ENCODE measurements around the gene RPL39L.
A peak's percentile ranks its signal among the peaks of the same experiment; 100 is the strongest.
"Not testable (repeated sequence)": the region's sequence is repeated elsewhere in the genome, so short reads cannot be mapped to it uniquely, and the experiment has no call there.

RPL39L gene

DNA sequence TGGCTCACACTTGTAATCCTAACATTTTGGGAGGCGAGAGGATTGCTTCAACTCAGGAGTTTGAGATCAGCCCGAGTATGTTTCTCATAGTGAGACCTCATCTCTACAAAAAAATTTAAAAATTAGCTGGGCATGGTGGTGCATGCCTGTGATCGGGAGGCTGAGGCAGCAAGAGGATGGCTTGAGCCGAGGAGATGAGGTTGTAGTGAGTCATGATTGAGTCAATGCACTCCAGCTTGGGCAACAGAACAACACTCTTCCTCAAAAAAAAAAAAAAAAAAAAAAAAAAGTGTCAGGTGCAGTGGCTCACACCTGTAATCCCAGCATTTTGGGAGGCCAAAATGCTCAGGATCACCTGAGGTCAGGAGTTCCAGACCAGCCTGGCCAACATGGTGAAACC is 2.4 kb downstream of the RPL39L start:
- no peak for DNase-seq (ENCODE audit: low read depth in 2 of 2)

DNA sequence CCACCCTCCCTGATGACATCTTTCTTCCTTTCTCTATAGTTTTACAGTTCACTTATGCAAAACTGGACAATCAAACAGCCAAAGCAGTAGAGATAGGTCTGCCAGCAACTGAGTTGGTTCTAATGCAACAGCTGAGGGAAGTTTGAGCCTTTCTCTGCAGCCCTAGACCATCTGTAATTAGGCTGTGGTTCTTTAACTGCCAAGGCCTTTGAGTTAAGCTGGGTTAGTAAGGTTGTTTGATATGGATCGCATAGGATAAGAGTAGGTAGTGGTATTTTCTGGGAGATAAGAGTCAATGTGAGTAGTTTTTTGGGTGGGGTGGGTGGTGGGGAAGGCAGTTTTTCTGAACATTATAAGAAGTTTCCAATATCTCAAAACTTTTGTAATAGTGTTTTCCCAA is 3.0 kb downstream of the RPL39L start:
- DNase-seq (ENCODE audit: low read depth in 2 of 2), result no peak

DNA sequence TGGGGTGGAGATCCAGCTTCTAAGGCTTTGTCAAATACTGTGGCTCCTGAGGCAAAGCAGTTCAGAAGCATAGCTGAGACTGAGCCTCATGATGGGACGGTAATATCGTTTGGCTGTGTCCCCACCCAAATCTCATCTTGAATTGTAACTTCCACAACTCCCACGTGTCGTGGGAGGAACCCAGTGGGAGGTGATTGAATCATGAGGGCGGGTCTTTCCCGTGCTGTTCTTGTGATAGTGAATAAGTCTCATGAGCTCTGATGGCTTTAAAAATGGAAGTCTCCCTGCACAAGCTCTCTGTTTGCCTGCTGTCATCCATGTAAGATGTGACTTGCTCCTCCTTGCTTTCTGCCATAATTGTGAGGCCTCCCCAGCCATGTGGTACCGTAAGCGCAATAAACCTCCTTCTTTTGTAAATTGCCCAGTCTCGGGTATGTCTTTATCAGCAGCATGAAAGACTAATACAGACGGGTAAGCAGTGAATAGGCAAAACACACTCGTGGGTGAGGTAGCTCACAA is 4.1 kb downstream of the RPL39L start:
- DNase-seq (ENCODE audit: low read depth in 2 of 2), result not testable (repeated sequence)

DNA sequence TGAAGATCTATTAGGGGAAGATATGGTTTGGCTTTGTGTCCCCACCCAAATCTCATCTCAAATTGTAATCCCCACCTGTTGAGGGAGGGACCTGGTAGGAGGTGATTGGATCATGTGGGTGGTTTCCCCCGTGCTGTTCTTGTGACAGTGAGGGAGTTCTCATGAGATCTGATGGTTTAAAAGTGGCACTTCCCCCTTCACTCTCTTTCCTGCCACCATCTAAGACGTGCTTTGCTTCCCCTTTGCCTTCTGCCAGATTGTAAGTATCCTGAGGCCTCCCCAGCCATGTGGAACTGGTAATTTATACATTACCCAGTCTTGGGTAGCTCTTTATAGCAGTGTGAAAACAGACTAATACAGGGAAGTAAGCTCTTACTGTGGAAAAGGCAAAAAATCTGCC is 6.1 kb downstream of the RPL39L start:
- DNase-seq (ENCODE audit: low read depth in 2 of 2), result not testable (repeated sequence)

DNA sequence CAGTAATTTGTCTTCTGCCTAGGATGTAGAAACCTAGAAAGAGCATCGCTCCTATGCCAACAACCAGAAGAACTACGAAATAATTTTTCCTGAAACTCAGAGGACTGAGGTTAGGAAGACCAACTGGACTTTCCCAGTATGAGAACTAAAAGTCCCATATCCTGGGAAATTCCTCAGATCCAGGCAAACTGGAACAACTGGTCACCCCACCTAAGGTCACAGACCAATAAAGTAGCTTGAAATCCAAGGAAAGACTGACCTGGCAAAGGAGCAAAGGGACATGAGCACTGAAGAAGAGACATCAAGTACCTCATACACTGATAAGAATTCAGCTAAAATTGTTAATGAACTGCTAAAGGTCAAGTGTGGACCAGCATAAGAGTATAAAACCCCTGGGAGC is 6.6 kb downstream of the RPL39L start:
- DNase-seq (ENCODE audit: low read depth in 2 of 2), result no peak

DNA sequence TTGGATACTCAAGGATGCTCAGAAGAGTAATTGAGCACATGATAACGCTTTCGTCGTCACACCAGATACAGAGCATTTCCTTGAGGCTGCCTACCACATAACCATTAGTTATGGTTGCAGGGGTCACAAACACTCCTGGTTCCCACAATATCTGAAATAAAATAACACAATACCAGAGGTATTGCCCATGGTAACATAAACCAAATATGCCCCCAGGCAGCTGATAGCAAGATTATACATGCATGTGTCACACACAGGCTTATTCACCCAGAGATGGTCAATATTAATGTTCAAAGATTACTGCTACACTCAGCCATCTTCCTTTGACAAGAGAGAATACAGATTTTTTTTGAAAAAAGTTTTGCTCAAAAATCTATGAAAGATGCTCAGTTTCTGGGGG is 7.3 kb downstream of the RPL39L start:
- DNase-seq (ENCODE audit: low read depth in 2 of 2), result no peak

DNA sequence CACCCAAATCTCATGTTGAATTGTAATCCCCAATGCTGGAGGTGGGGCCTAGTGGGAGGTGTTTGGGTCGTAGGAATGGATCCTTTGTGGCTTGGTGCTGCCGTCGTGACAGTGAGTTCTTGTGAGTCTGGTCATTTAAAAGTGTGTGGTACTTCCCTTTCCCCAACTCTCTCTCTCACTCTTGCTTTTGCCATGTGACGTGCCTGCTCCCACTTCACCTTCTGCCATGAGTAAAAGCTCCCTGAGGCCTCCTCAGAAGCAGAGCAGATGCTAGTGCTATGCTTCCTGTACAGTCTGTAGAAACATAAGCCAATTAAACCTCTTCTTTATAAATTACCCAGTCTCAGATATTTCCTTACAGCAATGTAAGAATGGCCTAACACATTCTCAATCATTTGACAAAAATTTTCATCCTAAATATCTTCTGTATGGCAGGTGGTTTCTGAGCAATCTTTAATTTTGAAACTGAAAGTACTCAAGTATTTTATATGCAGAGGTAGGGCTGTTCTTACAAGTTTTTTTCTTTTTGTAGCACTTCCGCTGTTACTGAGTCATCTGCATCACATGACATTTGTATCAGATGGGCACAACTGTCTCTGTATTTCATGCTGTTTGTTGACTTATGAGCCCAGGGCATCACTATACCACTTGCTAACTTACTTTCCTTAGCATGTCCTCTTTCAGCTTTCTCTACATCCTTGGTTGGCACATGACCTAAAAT is 8.8 kb downstream of the RPL39L start:
- peak in 1 of 2 donors; percentile 17 for DNase-seq (ENCODE audit: low read depth in 2 of 2)

DNA sequence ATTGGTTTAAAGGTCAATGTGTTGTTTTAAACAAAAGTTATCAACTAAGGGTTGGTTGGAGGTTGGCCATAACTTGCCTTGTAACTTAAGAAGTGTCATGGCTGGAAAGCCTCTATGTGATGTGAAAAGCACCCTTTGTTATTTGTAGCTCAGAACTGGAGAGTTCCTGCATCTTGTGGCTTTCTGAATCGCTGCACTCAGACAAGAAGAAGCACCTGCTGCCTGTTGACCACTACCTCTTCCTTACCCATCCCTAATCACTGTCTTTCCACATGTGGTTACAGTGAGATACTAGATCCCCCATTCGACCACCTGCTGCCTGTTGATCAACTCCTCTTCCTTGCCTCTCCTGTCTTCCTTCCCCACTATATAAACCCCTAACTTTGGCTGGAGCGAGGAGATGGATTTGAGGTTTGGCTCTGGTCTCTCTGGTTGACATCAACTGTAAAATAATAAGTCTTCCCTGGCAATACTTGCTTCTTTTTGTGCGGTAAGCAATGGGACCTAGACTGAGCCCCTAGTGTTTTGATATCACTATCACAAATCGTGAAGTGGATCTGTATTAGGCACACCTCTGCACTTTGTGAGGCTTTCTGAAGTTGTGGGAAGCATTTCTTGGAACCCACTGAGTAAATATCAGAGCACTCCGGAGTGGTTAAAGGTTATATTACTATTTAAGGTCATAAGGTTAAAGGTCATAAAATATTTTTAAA is 13.8 kb downstream of the RPL39L start:
- no peak for DNase-seq (ENCODE audit: low read depth in 2 of 2)

DNA sequence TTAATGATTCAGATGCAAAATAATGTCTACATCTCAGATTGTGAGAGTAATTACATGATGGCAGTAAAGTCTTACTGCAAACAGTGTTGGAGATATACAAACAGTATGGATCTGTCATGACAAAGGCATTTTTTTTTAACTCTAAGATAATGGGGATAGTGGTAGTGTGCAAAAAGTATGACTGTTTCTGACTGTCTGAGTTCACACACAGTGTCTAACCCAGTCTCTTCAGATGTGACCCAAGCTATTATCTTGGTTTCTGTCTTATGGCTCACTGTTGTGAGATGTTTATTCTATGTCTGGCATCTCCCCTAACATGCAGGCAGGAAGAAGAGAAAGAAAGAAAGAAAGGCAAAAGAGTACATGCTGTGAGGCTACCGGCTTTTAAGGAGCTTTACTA is 17.0 kb downstream of the RPL39L start:
- no peak for DNase-seq (ENCODE audit: low read depth in 2 of 2)

DNA sequence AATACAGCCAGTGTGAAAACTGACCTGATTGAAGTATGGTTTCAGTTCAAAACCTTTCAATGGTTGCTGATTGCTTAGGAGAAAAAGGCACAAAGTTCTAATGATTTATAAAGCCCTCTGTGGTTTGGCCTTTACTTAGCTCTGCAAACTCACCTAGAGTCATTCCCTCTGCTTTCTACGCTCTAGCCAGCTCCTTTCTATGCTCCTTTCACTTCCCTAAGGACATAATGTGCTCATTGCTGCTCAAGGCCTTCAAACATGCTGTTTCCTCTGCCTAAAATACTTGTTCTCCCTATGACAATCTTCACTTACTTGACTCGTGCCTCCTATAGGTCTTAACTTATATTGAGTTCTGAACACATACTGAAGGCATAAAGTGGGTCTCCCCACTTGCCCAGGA is 19.0 kb downstream of the RPL39L start:
- DNase-seq (ENCODE audit: low read depth in 2 of 2), result no peak

DNA sequence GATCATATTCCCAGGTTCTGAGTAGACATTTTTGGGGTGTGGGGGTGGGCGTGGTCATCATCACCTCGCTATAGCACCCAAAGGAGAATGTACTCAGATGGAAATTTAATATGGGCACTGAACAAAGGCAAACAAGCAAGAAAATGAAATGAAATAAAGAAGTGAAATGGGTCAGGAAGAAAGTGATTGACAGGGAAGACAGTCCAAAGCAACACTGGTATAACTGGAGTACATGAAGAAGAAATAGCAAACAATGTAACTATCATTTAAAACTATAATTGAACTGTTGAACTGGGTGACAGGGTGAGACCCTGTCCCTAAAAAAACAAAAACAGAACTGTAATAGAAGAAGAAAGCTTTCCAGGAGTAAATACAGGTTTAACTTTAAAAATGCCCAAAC is 24.8 kb downstream of the RPL39L start:
- no peak for DNase-seq (ENCODE audit: low read depth in 2 of 2)

DNA sequence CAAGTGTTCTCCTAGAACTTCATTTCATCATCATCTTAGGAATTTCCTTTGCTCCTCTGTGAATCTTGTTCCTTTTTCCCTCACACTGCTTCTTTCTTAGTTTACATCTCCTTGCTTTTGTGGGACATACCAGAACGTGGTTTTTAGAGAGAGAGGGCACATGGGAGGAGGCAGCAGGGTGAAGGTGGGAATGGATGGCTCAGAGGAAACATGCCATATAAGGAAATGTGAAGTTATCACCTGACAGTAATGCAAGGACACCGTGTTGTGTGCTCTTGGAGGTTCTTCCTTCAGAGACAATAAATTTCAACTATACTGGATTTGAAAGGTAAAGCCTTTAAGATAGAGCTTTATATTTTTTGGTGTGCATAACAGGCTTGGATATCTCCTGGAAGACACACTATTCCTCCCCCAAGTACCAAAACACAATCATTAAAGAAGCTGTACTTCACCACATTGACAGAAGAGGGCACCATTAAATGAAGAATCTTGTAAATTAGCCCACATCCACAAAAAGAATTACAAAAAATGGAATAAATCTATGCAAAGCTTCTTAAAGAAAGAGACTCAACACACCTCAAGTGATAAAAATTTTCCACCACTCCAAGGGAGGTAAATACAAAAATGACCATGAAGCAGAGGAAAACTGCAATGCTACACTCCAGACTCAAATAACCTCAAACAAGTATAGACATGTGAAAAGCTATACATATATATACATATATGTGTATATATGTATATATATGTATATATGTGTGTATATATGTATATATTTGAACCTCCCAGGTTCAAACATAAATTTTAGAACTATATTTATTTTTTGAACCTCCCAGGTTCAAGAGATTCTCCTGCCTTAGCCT is 26.1 kb downstream of the RPL39L start:
- DNase-seq (ENCODE audit: low read depth in 2 of 2), result no peak

DNA sequence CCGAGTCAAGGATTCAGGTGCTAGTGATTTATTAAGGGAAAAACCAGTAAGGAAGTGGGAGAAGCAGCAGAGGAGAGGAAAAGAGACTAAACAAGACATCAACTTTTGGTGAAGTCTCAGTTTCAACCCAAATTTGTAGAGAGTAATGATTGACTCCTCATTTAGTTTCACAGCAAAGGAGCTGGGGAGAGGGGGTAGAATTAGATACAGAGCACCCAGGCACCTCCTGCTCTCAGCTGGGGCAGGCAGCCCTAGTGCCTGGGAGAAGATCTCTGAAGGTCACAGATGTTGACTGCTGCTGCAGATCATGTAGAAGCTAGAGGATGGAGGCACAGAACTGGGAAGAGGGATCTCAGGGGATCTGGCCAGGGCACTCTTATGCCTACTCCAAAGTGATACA is 29.1 kb downstream of the RPL39L start:
- no peak for DNase-seq (ENCODE audit: low read depth in 2 of 2)

DNA sequence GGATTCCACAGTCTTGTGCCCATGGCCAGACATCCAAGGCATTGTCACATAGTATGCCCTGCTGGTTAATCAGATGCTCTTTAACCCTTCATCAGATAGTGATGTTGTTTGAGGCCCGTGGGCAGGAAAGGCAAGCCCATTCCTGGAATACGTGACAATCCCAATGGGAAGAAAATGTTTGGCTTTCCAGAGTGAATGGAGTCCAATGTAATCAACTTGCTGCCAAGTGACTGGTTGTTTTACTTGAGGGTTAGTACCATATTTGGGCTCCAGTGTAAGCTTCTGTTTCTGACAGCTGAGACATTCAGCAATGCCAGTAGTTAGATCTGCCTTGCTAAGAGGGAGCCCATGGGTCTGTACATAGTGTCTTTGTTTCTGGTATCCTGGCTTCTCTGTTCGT is 31.3 kb downstream of the RPL39L start:
- no peak for DNase-seq (ENCODE audit: low read depth in 2 of 2)

DNA sequence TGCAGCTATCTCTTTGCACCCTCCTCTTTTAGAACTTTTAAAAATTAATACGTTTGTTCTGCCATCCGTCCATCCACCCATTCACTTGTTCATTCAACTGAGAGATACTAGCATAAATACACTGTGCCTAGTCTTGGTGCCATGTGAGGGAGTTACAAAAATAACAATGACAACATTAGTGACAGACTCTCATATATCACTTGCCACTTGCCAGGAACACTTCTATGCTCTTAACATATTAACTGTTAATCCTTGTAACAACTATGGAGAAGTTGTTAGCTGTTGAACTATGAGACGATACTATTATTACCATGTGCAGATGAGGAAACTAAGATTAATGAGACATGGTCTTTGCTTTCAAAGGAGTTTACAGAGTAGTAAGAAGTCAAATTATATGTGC is 33.6 kb downstream of the RPL39L start:
- no peak for DNase-seq (ENCODE audit: low read depth in 2 of 2)

DNA sequence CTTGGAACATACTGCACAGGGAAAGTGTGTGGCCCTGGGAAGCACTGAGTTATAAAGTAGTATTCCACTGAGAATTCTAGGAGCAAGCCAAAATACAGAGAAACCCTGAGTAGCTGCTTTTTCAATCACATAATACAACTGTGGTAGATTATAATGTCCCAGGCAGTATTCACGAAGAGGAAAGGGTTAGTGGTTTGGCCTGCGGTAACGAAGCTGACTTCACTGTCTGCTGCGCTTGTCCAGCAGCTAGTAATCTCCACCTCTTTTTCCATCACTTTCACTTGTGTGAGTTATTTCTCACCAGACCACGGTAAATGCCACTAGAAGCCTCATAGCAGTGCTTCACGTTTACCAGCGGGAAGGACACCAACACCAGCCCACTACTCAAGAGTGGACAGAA is 34.4 kb downstream of the RPL39L start:
- DNase-seq (ENCODE audit: low read depth in 2 of 2), result no peak

DNA sequence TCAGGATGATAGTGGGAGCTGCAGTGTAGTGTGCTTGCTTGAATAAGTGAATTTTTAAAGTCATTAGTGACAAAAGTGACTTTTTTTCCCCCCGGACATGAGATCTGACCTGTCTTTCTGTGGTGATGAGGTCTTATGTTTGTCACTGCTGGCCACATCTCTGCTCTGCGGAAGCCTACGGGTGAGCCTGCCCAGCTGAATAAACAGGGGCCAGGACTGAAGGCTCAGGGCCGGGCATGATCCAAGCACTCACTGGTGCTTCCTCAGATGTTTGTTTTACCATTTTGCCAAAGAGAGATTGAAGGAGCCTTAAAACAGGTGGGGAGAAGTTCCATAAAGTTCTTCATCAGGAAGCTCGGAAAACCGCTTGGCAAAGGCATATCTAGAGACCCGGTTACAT is 35.0 kb downstream of the RPL39L start:
- DNase-seq (ENCODE audit: low read depth in 2 of 2), result no peak

DNA sequence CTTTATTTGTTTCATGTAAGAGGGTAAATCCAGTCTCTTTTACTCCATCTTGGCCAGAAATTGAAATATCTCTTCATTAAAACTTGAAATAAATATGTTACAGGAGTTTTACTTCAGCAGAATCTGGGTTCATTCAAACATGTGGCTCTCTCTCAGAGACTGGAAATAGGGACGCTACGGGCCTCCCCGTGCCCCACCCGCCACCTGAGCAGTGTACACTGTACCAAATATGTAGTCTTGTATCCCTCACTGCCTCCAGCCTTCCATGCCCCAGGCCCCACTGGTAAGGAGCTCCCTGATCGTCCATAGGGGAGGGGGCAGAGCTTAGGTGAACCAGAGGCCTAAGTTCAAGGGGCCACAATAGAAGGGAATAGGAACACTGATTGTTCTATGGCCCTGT is 36.0 kb downstream of the RPL39L start:
- no peak for DNase-seq (ENCODE audit: low read depth in 2 of 2)

DNA sequence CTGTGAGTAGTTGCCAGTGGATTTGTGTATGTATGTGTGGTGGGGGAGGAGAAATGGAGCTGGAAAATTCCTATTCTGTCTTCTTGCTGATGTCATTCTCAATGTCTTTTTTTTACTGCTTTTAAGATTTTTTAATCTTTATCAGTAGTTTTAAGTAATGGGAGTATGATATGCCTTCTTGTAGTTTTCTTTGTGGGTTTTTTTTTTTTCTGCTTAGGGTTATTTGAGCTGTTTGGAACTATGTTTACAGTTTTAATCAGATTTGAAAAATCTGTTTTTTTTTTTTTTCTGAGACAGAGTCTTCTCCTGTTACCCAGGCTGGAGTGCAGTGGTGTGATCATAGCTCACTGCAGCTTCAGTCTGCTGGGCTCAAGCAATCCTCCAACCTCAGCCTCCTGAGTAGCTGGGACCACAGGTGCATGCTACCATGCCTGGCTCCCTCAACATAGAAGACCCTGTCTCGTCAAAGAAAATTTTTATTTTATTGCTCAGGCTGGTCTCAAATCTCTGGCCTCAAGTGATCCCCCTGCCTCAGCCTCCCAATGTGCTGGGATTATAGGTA is 37.1 kb downstream of the RPL39L start:
- DNase-seq (ENCODE audit: low read depth in 2 of 2), result no peak

DNA sequence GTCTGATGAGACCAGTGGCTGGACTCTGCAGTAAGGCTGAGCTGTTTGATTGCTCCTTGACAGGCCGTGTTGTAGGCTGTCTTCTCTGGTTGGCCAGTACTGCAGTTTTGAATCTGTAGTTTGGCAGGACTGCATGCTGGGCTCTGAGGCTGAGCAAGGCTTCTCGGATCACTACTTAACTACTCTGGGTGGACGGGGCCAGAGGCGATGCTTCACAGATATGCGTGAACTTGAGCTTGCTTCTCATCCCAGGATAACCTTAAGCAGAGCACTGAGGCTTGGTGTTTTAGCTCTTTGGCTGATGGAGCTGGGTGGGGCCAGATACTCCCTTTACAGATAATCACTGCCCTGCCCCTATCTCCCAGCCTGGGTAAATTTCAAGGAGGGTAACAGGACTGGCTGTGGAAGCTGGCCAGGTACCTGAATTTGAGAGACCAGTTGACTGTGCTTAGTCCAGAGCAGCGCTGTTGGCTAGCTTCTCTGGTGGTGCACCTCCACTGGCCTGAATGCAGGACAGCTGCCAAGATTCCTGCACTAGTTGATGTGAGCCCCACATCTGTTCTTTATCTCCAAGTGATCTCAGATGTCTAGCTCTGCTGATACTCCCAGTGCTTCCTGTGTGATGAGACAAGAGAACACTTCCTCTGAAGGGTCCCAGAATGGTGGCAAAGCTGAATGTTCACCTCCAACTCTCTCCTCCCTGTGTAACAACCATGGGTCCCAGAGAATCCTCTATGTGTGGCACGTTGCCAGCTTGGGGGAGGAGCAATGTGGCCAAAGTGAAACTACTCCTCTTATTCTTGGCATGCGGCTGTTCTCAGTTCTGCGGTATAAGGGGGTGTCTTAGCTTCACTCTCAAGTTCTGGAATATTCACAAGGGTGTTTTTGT is 37.9 kb downstream of the RPL39L start:
- peak; percentile 23 to 30 for DNase-seq (ENCODE audit: low read depth in 2 of 2)

DNA sequence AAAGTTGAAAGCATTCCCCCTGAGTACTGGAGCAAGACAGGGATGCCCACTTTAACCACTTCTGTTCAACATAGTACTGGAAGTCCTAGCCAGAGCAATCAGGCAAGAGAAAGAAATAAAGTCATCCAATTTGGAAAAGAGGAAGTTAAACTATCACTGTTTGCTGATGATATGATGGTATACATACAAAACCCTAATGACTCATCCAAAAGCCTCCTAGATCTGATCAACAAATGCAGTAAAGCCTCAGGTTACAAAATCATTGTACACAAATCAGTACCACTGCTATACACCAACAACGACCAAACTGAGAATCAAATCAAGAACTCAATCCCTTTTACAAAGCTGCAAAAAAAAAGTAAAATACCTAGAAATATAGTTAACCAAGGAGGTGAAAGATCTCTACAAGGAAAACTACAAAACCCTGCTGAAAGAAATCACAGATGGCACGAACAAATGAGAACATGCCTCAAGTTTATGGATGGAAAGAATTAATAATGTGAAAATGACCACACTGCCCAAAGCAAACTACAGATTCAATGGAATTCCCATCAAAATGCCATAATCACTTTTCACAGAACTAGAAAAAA is 40.3 kb downstream of the RPL39L start:
- DNase-seq (ENCODE audit: low read depth in 2 of 2), result no peak

All from activated CD4-positive, alpha-beta T cell treated with anti-CD3 and anti-CD28 coated beads for 24 hours (primary cell).